NCI-H460 (cell line): ENCODE data around the gene TENM3. TPM values are rescaled to one million over a fixed set of nuclear protein-coding genes. Genes with fewer than 3 reads are reported as not detected.
"Not testable (repeated sequence)": the region's sequence is repeated elsewhere in the genome, so short reads cannot be mapped to it uniquely, and the experiment has no call there.

Experiments used
- DNase-seq: peaks from one replicate; pipeline ENCODE4 v3.0.0-alpha.2; 2016; ENCODE audit warnings: low read depth; ENCODE audit errors: extremely low read depth
- total RNA-seq: library from RNA; depleted of rRNA; stranded (reverse); fragments of >200 nt; shearing (Covaris generic); gene quantifications from 2 replicates; pipeline ENCODE4 v1.2.3, GENCODE V29; 2014

Gene TENM3
- total RNA-seq, 1 experiment from 2014 or later, result 13.8 TPM

- DNase-seq, result no peak
Measured at GRCh38 chr4:182385897-182386296, 142.7 kb downstream of the TENM3 start.

- DNase-seq, result not testable (repeated sequence)
Measured at GRCh38 chr4:182386576-182386975, 143.4 kb downstream of the TENM3 start.

- no peak for DNase-seq
Measured at GRCh38 chr4:182391111-182391684, 148.0 kb downstream of the TENM3 start.

- no peak for DNase-seq
Measured at GRCh38 chr4:182394181-182394580, 151.0 kb downstream of the TENM3 start.

GRCh38 chr4:182400081-182400480, 156.9 kb downstream of the TENM3 start:
- DNase-seq, result no peak

- no peak for DNase-seq
Measured at GRCh38 chr4:182400790-182401189, 157.6 kb downstream of the TENM3 start.

GRCh38 chr4:182404376-182404775, 161.2 kb downstream of the TENM3 start:
- DNase-seq, result no peak

GRCh38 chr4:182405087-182405486, 161.9 kb downstream of the TENM3 start:
- DNase-seq, result no peak

- no peak for DNase-seq
Measured at GRCh38 chr4:182409271-182409670, 166.1 kb downstream of the TENM3 start.

- DNase-seq, result no peak
Measured at GRCh38 chr4:182411391-182411790, 168.2 kb downstream of the TENM3 start.

- DNase-seq, result no peak
Measured at GRCh38 chr4:182413550-182413949, 170.3 kb downstream of the TENM3 start.

GRCh38 chr4:182415116-182415515, 171.9 kb downstream of the TENM3 start:
- no peak for DNase-seq

GRCh38 chr4:182416067-182416466, 172.9 kb downstream of the TENM3 start:
- DNase-seq, result no peak

GRCh38 chr4:182418054-182418734, 175.0 kb downstream of the TENM3 start:
- DNase-seq, result no peak

- no peak for DNase-seq
Measured at GRCh38 chr4:182420189-182420588, 177.0 kb downstream of the TENM3 start.

GRCh38 chr4:182421753-182422152, 178.6 kb downstream of the TENM3 start:
- no peak for DNase-seq

- DNase-seq, result no peak
Measured at GRCh38 chr4:182425302-182425701, 182.1 kb downstream of the TENM3 start.

GRCh38 chr4:182426901-182427300, 183.7 kb downstream of the TENM3 start:
- no peak for DNase-seq

- DNase-seq, result no peak
Measured at GRCh38 chr4:182427554-182427953, 184.4 kb downstream of the TENM3 start.

GRCh38 chr4:182429896-182430295, 186.7 kb downstream of the TENM3 start:
- DNase-seq, result no peak

GRCh38 chr4:182432819-182433218, 189.6 kb downstream of the TENM3 start:
- DNase-seq, result no peak

GRCh38 chr4:182434720-182435119, 191.5 kb downstream of the TENM3 start:
- no peak for DNase-seq

- DNase-seq, result no peak
Measured at GRCh38 chr4:182435401-182435800, 192.2 kb downstream of the TENM3 start.
